PC-3 (cell line): ENCODE results near the gene NENF. TPM values are rescaled to one million over a fixed set of nuclear protein-coding genes. Genes with fewer than 3 reads are reported as not detected.

ENCODE experiments used
- ATAC-seq: fragments of 200-7000 bp; cut with Tn5 transposase; 2 replicates; pipeline ENCODE4 v1.9.1; 2020; ENCODE audit warnings: mild to moderate bottlenecking, moderate library complexity
- BruUV-seq: library from RNA; stranded (reverse); fragments of 400-500 nt; replicated peaks from 2 replicates; lab custom pipeline; 2021; lab: Mats Ljungman, UMichigan
- CTCF ChIA-PET: fragments of 300-600 bp; sonication (Branson Sonifier 250); formaldehyde crosslinking; loops from one replicate; lab custom pipeline; 2022; ENCODE audit warnings: antibody characterized with exemption; lab: Charles Lee
- POLR2A ChIA-PET: fragments of 300-600 bp; sonication (Branson Sonifier 250); formaldehyde crosslinking; loops from one replicate; lab custom pipeline; 2022; ENCODE audit warnings: antibody characterized with exemption; ENCODE audit not compliant: unreplicated experiment; lab: Charles Lee
- DNase-seq: peaks from one replicate; pipeline ENCODE4 v3.0.0-alpha.2; 2015
- H2AFZ ChIP-seq: fragments of 300-600 bp; sonication (generic); 2 replicates; pipeline ENCODE4 v1.6.0; 2016; ENCODE audit warnings: antibody characterized with exemption, low read length
- H3F3A ChIP-seq: fragments of 300-600 bp; sonication (generic); one replicate; pipeline ENCODE4 v1.6.0; 2017; ENCODE audit warnings: antibody characterized with exemption, low read length, control low read depth, mild to moderate bottlenecking; ENCODE audit not compliant: unreplicated experiment
- H3K27ac ChIP-seq: fragments of 300-600 bp; sonication (generic); 2 replicates; pipeline ENCODE4 v1.5.1; 2016; ENCODE audit warnings: mild to moderate bottlenecking, low read length
- H3K27me3 ChIP-seq: fragments of 300-600 bp; sonication (generic); 2 replicates; pipeline ENCODE4 v1.6.1; 2016; ENCODE audit warnings: low read length, mixed read lengths
- H3K36me3 ChIP-seq: fragments of 300-600 bp; sonication (generic); 2 replicates; pipeline ENCODE4 v1.6.1; 2016; ENCODE audit warnings: low read depth, mixed run types, low read length, mixed read lengths
- H3K4me1 ChIP-seq: fragments of 300-600 bp; sonication (generic); 2 replicates; pipeline ENCODE4 v1.5.1; 2016; ENCODE audit warnings: low read length; ENCODE audit not compliant: insufficient read depth
- H3K4me2 ChIP-seq: fragments of 300-600 bp; sonication (generic); 2 replicates; pipeline ENCODE4 v1.6.0; 2016; ENCODE audit warnings: low read length
- H3K4me3 ChIP-seq: fragments of 300-600 bp; sonication (generic); 2 replicates; pipeline ENCODE4 v1.5.1; 2016; ENCODE audit warnings: mild to moderate bottlenecking, low read length, mixed read lengths
- H3K79me2 ChIP-seq: fragments of 300-600 bp; sonication (generic); 2 replicates; pipeline ENCODE4 v1.6.1; 2017; ENCODE audit warnings: low read length, mixed read lengths
- H3K9ac ChIP-seq: fragments of 300-600 bp; sonication (generic); 2 replicates; pipeline ENCODE4 v1.6.0; 2016; ENCODE audit warnings: mild to moderate bottlenecking, low read length
- H3K9me2 ChIP-seq: fragments of 300-600 bp; sonication (generic); replicated peaks from 2 replicates; pipeline ENCODE4 v1.6.1; 2016; ENCODE audit warnings: mixed run types, low read length, mixed read lengths
- H3K9me3 ChIP-seq: fragments of 300-600 bp; sonication (generic); 2 replicates; pipeline ENCODE4 v1.6.1; 2016; ENCODE audit warnings: low read length, mixed read lengths
- H4K20me1 ChIP-seq: fragments of 300-600 bp; sonication (generic); 2 replicates; pipeline ENCODE4 v1.6.1; 2016; ENCODE audit warnings: low read length, mixed read lengths
- EZH2 ChIP-seq: fragments of 300-600 bp; sonication (generic); IDR thresholded peaks from one replicate; pipeline ENCODE4 v1.6.1; 2017; ENCODE audit warnings: antibody characterized with exemption, mild to moderate bottlenecking, low read length; ENCODE audit not compliant: unreplicated experiment
- EZH2phosphoT487 ChIP-seq: fragments of 300-600 bp; sonication (generic); IDR thresholded peaks from 2 replicates; pipeline ENCODE4 v1.6.1; 2018; ENCODE audit warnings: mild to moderate bottlenecking, antibody characterized with exemption, low read length, borderline replicate concordance
- intact Hi-C: fragments of 100-400 bp; cut with micrococcal nuclease; formaldehyde crosslinking; loops from 2 replicates; pipeline ENCODE4 v1.9.0; 2023
- total RNA-seq: library from RNA; depleted of rRNA; stranded (reverse); fragments of >200 nt; gene quantifications from 2 replicates; pipeline ENCODE4 v1.2.3, GENCODE V29; 2014
- TF ChIP-seq, protein P1 (sequence below): fragments of 300-600 bp; sonication (generic); conservative IDR thresholded peaks from 2 replicates; pipeline ENCODE4 v1.5.1; 2017; ENCODE audit warnings: antibody characterized with exemption, low read depth, mild to moderate bottlenecking, low read length

The NENF gene
- total RNA-seq, 1 experiment from 2014 or later = 161 TPM

- peaks cover 42% of the 10 kb centered on the region for H3K36me3 ChIP-seq
- no peaks in the 10 kb centered on the region for H3K27me3 ChIP-seq
- no peaks in the 10 kb centered on the region for H4K20me1 ChIP-seq
- DNase-seq = no peak
- no peaks in the 10 kb centered on the region for H3K9me3 ChIP-seq
- no TSS peak for BruUV-seq
- POLR2A ChIA-PET = no interaction called here
- CTCF ChIA-PET = no interaction called here
- TF ChIP-seq EZH2 = no peak
- TF ChIP-seq, protein P1, sequence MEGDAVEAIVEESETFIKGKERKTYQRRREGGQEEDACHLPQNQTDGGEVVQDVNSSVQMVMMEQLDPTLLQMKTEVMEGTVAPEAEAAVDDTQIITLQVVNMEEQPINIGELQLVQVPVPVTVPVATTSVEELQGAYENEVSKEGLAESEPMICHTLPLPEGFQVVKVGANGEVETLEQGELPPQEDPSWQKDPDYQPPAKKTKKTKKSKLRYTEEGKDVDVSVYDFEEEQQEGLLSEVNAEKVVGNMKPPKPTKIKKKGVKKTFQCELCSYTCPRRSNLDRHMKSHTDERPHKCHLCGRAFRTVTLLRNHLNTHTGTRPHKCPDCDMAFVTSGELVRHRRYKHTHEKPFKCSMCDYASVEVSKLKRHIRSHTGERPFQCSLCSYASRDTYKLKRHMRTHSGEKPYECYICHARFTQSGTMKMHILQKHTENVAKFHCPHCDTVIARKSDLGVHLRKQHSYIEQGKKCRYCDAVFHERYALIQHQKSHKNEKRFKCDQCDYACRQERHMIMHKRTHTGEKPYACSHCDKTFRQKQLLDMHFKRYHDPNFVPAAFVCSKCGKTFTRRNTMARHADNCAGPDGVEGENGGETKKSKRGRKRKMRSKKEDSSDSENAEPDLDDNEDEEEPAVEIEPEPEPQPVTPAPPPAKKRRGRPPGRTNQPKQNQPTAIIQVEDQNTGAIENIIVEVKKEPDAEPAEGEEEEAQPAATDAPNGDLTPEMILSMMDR = no peak
- no peak for TF ChIP-seq EZH2phosphoT487
- H2AFZ ChIP-seq = no peak overlapping the region
- no peak overlapping the region for H3K4me2 ChIP-seq
- H3K4me3 ChIP-seq = no peak overlapping the region
- H3F3A ChIP-seq = no peaks in the 10 kb centered on the region
- H3K9ac ChIP-seq = no peak overlapping the region
- peaks cover 15% of the 10 kb centered on the region for H3K4me1 ChIP-seq
- H3K9me2 ChIP-seq = no peaks in the 10 kb centered on the region
- peak; percentile 15; the same call in 1 of the 2 replicates for ATAC-seq
- no peak overlapping the region for H3K27ac ChIP-seq
- H3K79me2 ChIP-seq = no peaks in the 10 kb centered on the region
- intact Hi-C loops = no loop called here
These were observed 29.9 kb upstream of the NENF start for GRCh38 chr1:212402666-212403321.

GRCh38 chr1:212410231-212410820 lies 22.4 kb upstream of the NENF start:
- peaks cover 24% of the 10 kb centered on the region for H3K79me2 ChIP-seq
- intact Hi-C loops = no loop called here
- ChIA-PET CTCF (no interaction called here), POLR2A (interaction anchor here (0.6 kb wide), 1 partner anchor 226 kb away, joined by 3 read pairs; no protein-coding TSS in a partner anchor)
- no peak overlapping the region for H3K27ac ChIP-seq
- H3K9ac ChIP-seq = no peak overlapping the region
- H4K20me1 ChIP-seq = no peaks in the 10 kb centered on the region
- no peaks in the 10 kb centered on the region for H3K9me3 ChIP-seq
- peaks cover 49% of the 10 kb centered on the region for H3K36me3 ChIP-seq
- no peaks in the 10 kb centered on the region for H3F3A ChIP-seq
- no peak overlapping the region for H3K4me2 ChIP-seq
- ATAC-seq (no peak), DNase-seq (no peak)
- H3K9me2 ChIP-seq = no peaks in the 10 kb centered on the region
- BruUV-seq = no TSS peak
- peaks cover 10% of the 10 kb centered on the region for H3K4me1 ChIP-seq
- no peak for TF ChIP-seq EZH2
- no peak for TF ChIP-seq EZH2phosphoT487
- TF ChIP-seq, protein P1 = no peak
- H3K27me3 ChIP-seq = no peaks in the 10 kb centered on the region
- no peak overlapping the region for H3K4me3 ChIP-seq
- no peak overlapping the region for H2AFZ ChIP-seq

GRCh38 chr1:212412374-212412773 lies 20.3 kb upstream of the NENF start:
- H3K27ac ChIP-seq = no peak overlapping the region
- ATAC-seq (no peak), DNase-seq (no peak)
- no TSS peak for BruUV-seq
- H3K9ac ChIP-seq = no peak overlapping the region
- no peaks in the 10 kb centered on the region for H3F3A ChIP-seq
- H3K27me3 ChIP-seq = no peaks in the 10 kb centered on the region
- H3K9me2 ChIP-seq = no peaks in the 10 kb centered on the region
- peaks cover 34% of the 10 kb centered on the region for H3K36me3 ChIP-seq
- no peak overlapping the region for H2AFZ ChIP-seq
- H3K4me3 ChIP-seq = no peak overlapping the region
- POLR2A ChIA-PET = no interaction called here
- no peak overlapping the region for H3K4me2 ChIP-seq
- intact Hi-C loops = no loop called here
- peaks cover 24% of the 10 kb centered on the region for H3K79me2 ChIP-seq
- TF ChIP-seq EZH2phosphoT487 (no peak), EZH2 (no peak)
- TF ChIP-seq, protein P1 = no peak
- H3K9me3 ChIP-seq = no peaks in the 10 kb centered on the region
- no peaks in the 10 kb centered on the region for H4K20me1 ChIP-seq
- CTCF ChIA-PET = no interaction called here
- H3K4me1 ChIP-seq = peaks cover 10% of the 10 kb centered on the region
